NCI-H128 (cell line): ENCODE data around the gene KDM2A.

Source experiments
- DNase-seq: peaks from one replicate; lab custom pipeline; 2025; ENCODE audit not compliant: unreplicated experiment; lab: John Stamatoyannopoulos, UW

Gene KDM2A

GRCh38 chr11:67118801-67119584, at the start of gene KDM2A:
TSS of gene KDM2A (plus strand) at chr11:67119263. CDS start at chr11:67121317, 2,054 bp downstream.
- DNase-seq: peak; percentile 96

GRCh38 chr11:67071420-67072284, 47.4 kb upstream of the KDM2A start:
- no peak for DNase-seq

GRCh38 chr11:67072295-67072694, 46.8 kb upstream of the KDM2A start:
- DNase-seq: no peak

GRCh38 chr11:67073908-67074307, 45.2 kb upstream of the KDM2A start:
- no peak for DNase-seq

- DNase-seq: no peak
Measured at GRCh38 chr11:67076202-67076601, 42.9 kb upstream of the KDM2A start.

GRCh38 chr11:67079065-67079705, 39.9 kb upstream of the KDM2A start:
- DNase-seq: no peak

GRCh38 chr11:67082071-67082791, 36.8 kb upstream of the KDM2A start:
- no peak for DNase-seq

GRCh38 chr11:67083786-67084366, 35.2 kb upstream of the KDM2A start:
- no peak for DNase-seq

- no peak for DNase-seq
Measured at GRCh38 chr11:67085617-67086016, 33.4 kb upstream of the KDM2A start.

GRCh38 chr11:67090717-67091116, 28.3 kb upstream of the KDM2A start:
- DNase-seq: no peak

- no peak for DNase-seq
Measured at GRCh38 chr11:67095214-67095507, 23.9 kb upstream of the KDM2A start.

GRCh38 chr11:67098799-67099429, 20.1 kb upstream of the KDM2A start:
- DNase-seq: no peak

- no peak for DNase-seq
Measured at GRCh38 chr11:67099831-67100324, 19.2 kb upstream of the KDM2A start.

GRCh38 chr11:67102664-67103063, 16.4 kb upstream of the KDM2A start:
- DNase-seq: no peak

- DNase-seq: no peak
Measured at GRCh38 chr11:67105964-67106363, 13.1 kb upstream of the KDM2A start.

GRCh38 chr11:67111261-67111660, 7.8 kb upstream of the KDM2A start:
- no peak for DNase-seq

- no peak for DNase-seq
Measured at GRCh38 chr11:67113231-67113721, 5.8 kb upstream of the KDM2A start.

- no peak for DNase-seq
Measured at GRCh38 chr11:67114275-67114896, 4.7 kb upstream of the KDM2A start.

GRCh38 chr11:67116758-67117105, 2.3 kb upstream of the KDM2A start:
- no peak for DNase-seq

- DNase-seq: no peak
Measured at GRCh38 chr11:67117176-67117575, 1.9 kb upstream of the KDM2A start.
